Myocyte (in vitro differentiated cells): Measurements from ENCODE around the gene WASF1. TPM values are rescaled to one million over a fixed set of nuclear protein-coding genes. Genes with fewer than 3 reads are reported as not detected.
"Not testable (repeated sequence)": the region's sequence is repeated elsewhere in the genome, so short reads cannot be mapped to it uniquely, and the experiment has no call there.

Source experiments
- DNase-seq: peaks from one replicate; pipeline ENCODE4 v3.0.0-alpha.2; 2012; ENCODE audit warnings: low read depth
- total RNA-seq: library from RNA; depleted of rRNA; stranded (reverse); fragments of >200 nt; gene quantifications from 2 replicates; pipeline ENCODE4 v1.2.3, GENCODE V29; 2014

WASF1 gene
- total RNA-seq, 1 donor from 2014 or later = 8.1 TPM

DNA sequence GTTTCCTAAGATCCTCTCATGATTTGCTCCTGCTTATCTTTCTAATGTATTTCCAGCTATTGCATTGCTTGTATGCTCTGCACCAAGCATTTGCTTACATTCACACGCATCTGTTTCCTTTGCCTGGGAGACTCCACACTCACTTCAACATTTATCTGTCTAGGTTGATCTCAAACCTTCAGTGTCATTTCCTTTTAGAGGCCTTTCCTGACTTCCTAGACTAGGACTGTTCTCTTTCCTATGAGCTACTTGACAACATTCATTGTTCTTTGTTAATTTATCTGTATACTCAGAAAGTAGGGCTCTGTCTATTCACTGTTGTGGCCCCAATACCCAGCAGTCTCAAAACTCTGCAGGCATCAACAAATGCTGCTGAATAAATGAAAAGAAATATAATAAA lies 84.4 kb downstream of the WASF1 start:
- no peak for DNase-seq

DNA sequence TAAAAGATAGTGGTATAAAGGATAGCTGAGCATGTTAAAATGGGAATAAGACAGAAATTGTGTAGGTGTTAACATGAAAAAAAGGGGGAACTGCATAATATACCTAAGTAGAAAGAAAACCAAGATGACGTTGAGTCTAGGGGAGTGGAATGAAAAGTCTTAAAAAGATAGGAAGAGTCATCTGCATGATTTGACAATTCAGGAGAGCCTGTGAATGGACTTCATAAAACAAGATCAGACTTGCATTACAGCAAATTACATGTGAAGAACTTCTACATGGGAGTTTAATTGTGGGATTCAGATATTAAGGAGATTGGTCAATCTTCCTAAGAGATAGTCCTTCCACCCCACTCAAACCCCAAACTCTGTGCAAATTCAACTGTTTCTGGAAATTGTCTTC lies 85.5 kb downstream of the WASF1 start:
- no peak for DNase-seq

GRCh38 chr6:110090876-110091275 lies 88.6 kb downstream of the WASF1 start:
- peak; percentile 85 for DNase-seq

DNA sequence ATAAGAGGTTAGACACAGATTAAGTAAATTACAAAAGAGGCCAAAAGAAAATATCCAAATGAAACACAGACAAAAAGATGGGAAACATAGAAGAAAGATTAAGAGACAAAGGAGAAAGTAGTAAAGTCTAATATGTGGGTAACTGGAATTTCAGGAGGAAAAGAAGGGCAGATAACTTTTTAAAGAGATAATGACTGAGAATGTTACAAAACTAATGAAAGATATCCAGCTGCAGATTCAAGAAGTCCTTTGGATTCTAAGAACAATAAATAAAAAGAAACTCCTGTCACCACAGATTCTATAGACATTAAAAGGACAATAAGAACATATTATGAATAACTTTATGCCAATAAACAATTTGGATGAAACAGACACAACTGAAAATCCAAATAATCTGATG lies 90.1 kb downstream of the WASF1 start:
- no peak for DNase-seq

- peak; percentile 43 for DNase-seq
Observed at GRCh38 chr6:110085285-110085684, 94.2 kb downstream of the WASF1 start.

DNA sequence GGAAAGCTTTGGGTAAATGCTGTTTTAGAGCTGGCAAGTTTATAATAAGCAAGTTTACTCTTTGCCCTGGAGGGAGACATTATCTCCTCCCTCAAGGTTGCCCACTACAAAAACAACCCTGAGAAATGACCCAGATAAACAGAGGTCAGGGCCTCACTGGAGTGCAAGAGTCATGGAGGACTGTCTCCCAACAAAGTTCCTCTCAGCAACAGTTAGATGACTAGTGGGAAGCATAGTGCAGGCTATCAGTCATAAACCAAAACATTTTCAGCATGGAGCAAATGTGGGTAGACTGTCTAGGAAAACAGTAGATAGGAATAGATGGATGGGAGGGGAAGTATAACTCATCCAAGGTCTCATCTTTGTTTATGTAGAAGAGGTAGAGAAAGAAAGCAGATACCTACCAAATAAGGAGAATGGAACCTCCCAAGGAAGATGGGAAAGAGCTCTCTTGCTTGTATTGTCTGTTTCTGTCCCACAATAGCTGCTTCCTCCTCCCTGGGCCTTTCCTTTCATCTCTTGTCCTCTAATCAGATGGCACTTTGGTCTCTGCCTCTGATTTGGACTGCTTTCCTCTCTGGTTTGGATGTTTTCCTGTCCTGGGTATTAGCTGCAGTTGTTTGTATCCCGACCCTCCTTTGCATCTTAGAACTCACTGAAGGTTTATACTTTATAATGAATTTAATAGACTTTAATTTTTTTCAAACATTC lies 95.4 kb downstream of the WASF1 start:
- DNase-seq = no peak

- no peak for DNase-seq
Observed at GRCh38 chr6:110075406-110075805, 104.1 kb downstream of the WASF1 start.

- not testable (repeated sequence) for DNase-seq
Observed at GRCh38 chr6:110073474-110073873, 106.0 kb downstream of the WASF1 start.

DNA sequence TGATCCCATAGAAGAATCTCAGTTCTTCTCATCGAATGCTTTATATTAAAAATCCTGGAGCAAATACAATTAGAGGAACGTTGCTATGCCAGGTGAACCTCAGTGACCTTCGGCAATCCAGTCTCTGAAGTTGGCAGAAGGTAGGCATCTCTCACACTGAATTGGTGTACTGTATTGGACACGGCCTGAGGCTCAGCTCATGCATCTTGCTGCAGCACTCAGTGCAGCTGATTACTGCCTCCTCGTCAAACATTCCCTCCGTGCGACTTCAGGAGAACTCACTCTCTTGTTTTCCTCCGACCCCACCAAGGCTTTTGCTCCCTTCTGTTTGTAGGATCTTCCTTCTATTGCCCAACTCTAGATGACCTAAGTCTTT lies 110.9 kb downstream of the WASF1 start:
- DNase-seq = no peak

GRCh38 chr6:110067837-110068591 lies 111.5 kb downstream of the WASF1 start:
- no peak for DNase-seq

GRCh38 chr6:110064744-110065524 lies 114.5 kb downstream of the WASF1 start:
- DNase-seq = no peak

DNA sequence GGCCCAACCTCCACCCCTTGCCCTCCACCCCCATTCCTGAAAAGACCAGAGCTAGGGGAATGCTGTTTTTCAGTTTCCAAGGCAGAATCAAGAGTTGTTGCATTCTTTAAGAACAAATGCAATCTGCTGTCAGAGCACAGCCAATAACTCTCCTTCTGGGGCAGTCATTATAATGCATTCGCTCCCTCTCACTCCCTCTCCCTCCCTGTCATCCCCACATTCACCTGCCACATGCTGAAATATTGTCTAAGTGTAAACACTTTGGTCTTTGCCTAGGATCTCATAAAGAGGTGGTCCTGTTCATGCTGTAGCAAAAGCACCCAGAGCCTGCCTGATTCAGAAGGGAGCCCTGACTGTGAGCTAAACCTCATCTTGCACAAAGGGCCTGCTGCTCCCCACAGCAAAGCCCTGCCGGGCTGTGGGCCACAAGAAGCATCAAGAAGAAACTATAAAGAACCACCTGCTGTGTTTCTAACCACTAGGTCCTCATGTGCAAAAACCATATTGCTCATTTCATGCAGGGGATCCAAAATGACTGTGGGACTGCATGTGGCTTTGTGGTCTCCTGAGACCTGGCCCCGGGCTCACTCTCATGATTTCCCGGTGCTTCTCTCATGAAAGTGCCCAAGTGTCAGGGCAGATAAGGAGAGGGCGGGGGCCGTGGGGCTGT lies 115.7 kb downstream of the WASF1 start:
- DNase-seq = peak; percentile 59

- DNase-seq = no peak
Observed at GRCh38 chr6:110055387-110055735, 124.1 kb downstream of the WASF1 start.

DNA sequence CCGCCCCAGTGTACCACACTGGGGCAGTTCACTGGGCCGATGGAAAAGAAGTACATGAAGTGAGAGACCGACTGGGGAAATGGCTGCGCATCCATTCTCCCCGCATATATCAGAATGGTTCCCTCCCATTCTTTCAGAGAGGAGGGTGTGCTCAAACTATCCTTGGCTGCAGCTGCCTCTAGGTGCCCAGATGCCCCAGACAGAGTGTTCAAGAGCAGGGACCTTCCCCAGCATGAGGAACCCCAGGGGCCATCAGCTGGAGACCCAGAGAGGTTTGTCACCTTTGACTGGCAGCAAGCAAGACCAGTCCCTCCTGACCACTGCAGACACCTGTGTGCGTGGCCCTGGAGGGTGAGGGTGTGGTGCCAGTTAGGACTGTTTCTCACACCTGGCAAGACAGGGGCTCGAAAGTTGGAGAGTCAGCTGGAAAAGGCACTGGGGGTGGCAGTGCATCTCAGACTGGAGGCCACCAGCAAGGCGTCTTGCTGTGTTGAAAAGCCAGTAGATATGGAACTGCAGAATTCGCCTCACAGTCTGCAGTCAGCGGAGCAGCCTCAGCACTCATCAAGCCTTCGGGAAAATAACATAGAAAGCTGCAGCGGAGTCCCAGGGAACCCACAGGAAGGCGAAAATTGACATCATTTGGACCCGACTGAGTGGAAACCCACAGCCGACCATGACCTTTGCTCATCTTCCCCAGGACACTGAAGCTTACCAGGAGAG lies 124.6 kb downstream of the WASF1 start:
- no peak for DNase-seq

DNA sequence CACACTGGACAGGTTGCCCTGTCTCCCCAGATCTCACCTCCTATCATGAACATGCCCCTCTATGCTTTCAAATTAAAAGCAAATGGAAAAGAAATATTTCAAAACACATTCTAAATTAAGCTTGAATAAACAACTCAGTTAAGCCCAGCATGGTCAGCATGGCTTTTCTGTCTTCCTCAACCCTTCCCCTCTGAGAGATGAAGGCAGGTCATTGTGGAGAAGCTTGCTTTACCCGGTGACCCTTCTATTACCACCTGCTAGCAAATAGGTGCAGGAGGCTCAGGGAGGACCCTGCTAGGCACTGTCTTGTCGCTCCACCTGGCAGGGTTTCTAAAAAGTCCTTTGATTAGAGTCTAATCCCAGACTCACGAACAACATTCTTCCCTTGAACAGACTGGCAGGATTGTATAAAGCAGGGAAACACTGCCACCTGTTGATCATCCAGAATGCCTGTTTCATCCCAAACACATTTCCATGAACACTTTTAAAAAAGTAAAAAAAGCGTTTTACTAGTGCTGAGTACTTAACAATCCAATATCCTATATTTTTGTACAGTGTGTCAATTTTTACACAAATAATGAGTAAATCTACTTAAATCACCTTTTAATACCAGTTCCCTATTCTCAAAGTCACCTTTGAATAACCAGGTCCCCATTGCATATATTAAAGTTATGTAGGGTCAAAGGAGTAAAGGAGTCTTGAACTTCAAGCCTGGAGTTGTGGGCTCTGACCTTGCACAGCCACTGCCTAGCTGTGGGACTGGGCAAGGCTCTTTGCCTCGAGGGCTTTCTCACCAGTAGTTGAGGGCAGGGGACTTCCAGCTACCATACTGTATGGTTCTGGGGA lies 125.9 kb downstream of the WASF1 start:
- DNase-seq = peak; percentile 63

- DNase-seq = no peak
Observed at GRCh38 chr6:110050440-110050813, 129.0 kb downstream of the WASF1 start.
